Left ventricle myocardium inferior (tissue), 1 donor: ENCODE results near the gene MFGE8. TPM values are rescaled to one million over a fixed set of nuclear protein-coding genes. Genes with fewer than 3 reads are reported as not detected.

Source experiments
- DNase-seq: peaks from one replicate; pipeline ENCODE4 v3.0.0-alpha.2; 2020
- H3K27ac ChIP-seq: fragments of 200-600 bp; replicated peaks from 2 replicates; pipeline ENCODE4 v1.8.0; 2021
- H3K27me3 ChIP-seq: fragments of 200-600 bp; 2 replicates; pipeline ENCODE4 v1.8.0; 2021; ENCODE audit warnings: low read depth
- H3K36me3 ChIP-seq: fragments of 200-600 bp; 2 replicates; pipeline ENCODE4 v1.8.0; 2021
- H3K4me1 ChIP-seq: fragments of 200-600 bp; 2 replicates; pipeline ENCODE4 v1.8.0; 2021
- H3K4me3 ChIP-seq: fragments of 200-600 bp; 2 replicates; pipeline ENCODE4 v1.8.0; 2021; ENCODE audit warnings: mild to moderate bottlenecking, moderate library complexity
- H3K9me3 ChIP-seq: fragments of 200-600 bp; replicated peaks from 2 replicates; pipeline ENCODE4 v1.8.0; 2021
- intact Hi-C: fragments of 100-400 bp; cut with micrococcal nuclease; formaldehyde crosslinking; loops from one replicate; pipeline ENCODE4 v1.11.0; 2022
- total RNA-seq: library from RNA; stranded (reverse); fragmentation: NEBNext Ultra II Directional; extraction: Animal tissue kit (Norgen Biotek cat#: 25700); gene quantifications from one replicate; pipeline ENCODE4 v1.2.1, GENCODE V29; 2021
- TF ChIP-seq, protein P1 (sequence below): fragments of 200-600 bp; IDR thresholded peaks from 2 replicates; pipeline ENCODE4 v1.8.0; 2021; ENCODE audit warnings: antibody characterized with exemption, mild to moderate bottlenecking, borderline replicate concordance
- donor health status: DM: no; HTN: yes; CAD: no; lungs with severe emphysema.

Gene MFGE8
- total RNA-seq, 1 donor from 2014 or later: 421 TPM

DNA sequence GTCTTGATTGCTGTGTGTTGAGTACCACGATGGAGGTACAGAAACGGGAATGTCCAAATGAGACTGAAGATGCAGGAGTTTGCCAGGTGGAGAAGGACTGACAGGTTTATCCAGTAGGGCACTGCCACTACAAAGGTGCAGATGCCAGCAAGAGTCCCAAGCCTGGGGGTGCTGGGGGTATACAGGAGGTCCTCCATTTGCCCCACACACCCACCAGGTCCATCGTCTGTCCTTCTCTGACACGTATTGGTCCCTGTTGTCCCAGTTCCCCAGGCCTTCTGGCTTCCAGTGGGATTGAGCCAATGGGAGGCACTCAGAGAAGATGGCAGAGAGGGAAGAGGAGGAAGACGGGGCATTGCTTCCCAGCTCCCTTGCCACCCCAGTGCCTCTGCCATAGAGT lies 24.5 kb downstream of the MFGE8 start:
- Histone ChIP-seq H3K27me3 (no peaks in the 10 kb centered on the region), H3K9me3 (no peaks in the 10 kb centered on the region), H3K36me3 (no peaks in the 10 kb centered on the region), H3K4me3 (no peak overlapping the region), H3K27ac (no peak overlapping the region), H3K4me1 (no peaks in the 10 kb centered on the region)
- TF ChIP-seq, protein P1, sequence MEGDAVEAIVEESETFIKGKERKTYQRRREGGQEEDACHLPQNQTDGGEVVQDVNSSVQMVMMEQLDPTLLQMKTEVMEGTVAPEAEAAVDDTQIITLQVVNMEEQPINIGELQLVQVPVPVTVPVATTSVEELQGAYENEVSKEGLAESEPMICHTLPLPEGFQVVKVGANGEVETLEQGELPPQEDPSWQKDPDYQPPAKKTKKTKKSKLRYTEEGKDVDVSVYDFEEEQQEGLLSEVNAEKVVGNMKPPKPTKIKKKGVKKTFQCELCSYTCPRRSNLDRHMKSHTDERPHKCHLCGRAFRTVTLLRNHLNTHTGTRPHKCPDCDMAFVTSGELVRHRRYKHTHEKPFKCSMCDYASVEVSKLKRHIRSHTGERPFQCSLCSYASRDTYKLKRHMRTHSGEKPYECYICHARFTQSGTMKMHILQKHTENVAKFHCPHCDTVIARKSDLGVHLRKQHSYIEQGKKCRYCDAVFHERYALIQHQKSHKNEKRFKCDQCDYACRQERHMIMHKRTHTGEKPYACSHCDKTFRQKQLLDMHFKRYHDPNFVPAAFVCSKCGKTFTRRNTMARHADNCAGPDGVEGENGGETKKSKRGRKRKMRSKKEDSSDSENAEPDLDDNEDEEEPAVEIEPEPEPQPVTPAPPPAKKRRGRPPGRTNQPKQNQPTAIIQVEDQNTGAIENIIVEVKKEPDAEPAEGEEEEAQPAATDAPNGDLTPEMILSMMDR: no peak
- no peak for DNase-seq
- intact Hi-C loops: no loop called here

DNA sequence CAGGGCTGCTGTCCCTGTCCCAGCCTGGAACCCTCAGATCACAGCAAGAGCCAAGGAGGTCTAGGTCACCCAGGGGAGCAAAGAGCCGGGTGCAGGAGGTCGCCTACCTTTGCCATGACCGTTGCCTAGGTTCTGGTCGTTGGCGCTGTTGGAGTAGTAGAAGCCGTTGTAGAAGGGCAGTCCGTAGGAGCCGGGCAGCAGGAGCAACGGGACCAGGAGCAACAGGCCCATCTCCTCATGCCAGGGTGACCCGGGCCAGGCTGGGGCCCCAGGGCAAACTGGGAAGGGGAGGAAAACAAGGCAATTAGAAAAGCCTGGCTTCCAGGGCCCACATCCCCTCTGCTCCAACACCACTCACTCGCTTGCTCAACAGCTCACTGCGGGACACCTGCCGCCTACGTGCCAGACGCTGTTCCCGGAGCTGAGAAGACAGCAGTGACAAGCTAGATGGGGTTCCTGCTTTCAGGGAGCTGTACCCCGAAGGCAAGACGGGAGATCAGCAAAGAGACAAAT lies 26.1 kb downstream of the MFGE8 start:
- no peaks in the 10 kb centered on the region for H3K27me3 ChIP-seq
- intact Hi-C loops: no loop called here
- H3K36me3 ChIP-seq: no peaks in the 10 kb centered on the region
- TF ChIP-seq, protein P1: no peak
- no peaks in the 10 kb centered on the region for H3K9me3 ChIP-seq
- no peak overlapping the region for H3K4me3 ChIP-seq
- DNase-seq: no peak
- H3K27ac ChIP-seq: no peak overlapping the region
- no peaks in the 10 kb centered on the region for H3K4me1 ChIP-seq

DNA sequence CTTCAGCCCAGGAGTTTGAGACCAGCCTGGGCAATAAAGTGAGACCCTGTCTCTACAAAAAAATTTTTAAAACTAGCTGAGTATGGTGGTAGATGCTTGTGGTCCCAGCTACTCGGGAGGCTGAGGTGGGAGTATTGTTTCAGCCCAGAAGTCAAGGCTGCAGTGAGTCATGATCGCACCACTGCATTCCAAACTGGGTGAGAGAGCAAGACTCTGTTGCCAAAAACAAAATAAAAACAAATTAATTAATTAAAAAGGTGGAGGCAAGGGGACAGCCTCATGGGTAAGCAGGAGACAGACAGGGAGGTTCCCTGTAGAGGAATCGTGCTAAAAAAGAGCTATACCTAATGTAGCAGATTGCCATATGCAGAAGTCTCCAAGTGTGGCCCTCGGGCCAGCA lies 30.4 kb downstream of the MFGE8 start:
- intact Hi-C loops: no loop called here
- Histone ChIP-seq H3K4me1 (no peaks in the 10 kb centered on the region), H3K27ac (no peak overlapping the region), H3K9me3 (no peaks in the 10 kb centered on the region), H3K27me3 (no peaks in the 10 kb centered on the region), H3K36me3 (no peaks in the 10 kb centered on the region), H3K4me3 (no peak overlapping the region)
- no peak for DNase-seq
- TF ChIP-seq, protein P1: no peak

DNA sequence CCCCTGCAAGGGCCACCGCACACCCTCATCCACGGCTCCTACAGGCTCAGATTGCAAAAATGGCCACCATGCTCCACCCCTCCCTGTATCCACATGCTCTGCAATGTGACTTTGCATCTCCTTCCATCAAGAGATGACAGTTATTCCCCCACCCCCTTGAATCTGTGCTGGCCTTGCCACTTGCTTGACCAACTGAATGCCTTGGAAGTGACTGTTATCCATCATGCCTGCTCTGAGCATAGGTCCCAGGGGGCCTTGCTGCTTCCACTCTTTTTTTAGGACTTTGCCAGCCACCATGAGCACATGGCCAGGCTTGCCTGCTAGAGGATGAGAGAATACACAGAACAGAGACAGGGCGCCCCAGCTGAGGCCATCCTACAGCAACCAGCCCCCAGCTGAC lies 31.4 kb downstream of the MFGE8 start:
- Histone ChIP-seq H3K27me3 (no peaks in the 10 kb centered on the region), H3K4me1 (no peaks in the 10 kb centered on the region), H3K36me3 (no peaks in the 10 kb centered on the region), H3K27ac (no peak overlapping the region), H3K9me3 (no peaks in the 10 kb centered on the region), H3K4me3 (no peak overlapping the region)
- TF ChIP-seq, protein P1: no peak
- intact Hi-C loops: no loop called here
- DNase-seq: no peak

DNA sequence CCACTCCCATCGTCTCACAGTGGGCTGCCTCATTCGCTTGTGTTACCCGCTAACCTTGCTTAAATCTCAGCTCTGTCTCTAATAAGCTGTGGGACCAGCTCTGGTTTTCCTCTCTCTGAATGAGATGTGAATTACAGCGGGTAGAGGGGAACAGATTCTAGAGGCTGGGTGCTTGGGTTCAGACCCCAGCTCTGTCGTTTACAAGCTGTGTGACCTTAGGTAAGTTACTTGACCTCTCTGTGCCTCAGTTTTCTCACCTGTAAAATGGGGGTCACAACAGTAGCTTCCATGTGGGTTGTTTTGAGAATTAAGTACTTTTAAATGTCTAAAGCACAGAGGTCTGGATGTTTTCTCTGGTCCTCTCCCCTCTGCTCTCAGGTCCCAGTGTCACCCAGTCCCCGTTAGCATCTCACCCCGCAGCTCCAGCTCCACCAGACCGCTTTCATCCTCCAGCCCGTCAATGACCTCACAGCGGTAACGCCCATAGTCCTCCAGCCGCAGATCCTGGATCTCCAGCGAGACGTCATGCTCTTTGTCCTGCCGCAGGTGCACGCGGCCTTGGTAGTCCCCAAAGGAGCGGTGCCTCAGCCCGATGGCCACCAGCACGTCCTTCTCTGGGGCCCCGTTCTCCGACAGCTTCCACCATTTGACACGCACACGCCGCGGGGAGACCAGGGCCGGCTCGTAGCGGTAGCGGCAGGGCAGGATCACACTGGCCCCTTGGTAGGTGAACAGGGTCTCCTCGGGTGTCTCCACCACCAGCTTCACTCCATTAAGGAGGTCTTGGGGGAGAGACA lies 32.0 kb downstream of the MFGE8 start:
- H3K4me1 ChIP-seq: no peaks in the 10 kb centered on the region
- no peak overlapping the region for H3K4me3 ChIP-seq
- intact Hi-C loops: no loop called here
- TF ChIP-seq, protein P1: no peak
- no peaks in the 10 kb centered on the region for H3K9me3 ChIP-seq
- no peaks in the 10 kb centered on the region for H3K27me3 ChIP-seq
- no peak for DNase-seq
- no peak overlapping the region for H3K27ac ChIP-seq
- no peaks in the 10 kb centered on the region for H3K36me3 ChIP-seq
